ENCODE results near the gene TMEM132D.

- TF ChIP-seq RAD21 (IDR thresholded peaks at IDR 0.05) (no peak), EGR1 (IDR thresholded peaks at IDR 0.05; ENCODE audit: low read depth in 2 of 2) (no peak), JUND (IDR thresholded peaks at IDR 0.05) (no peak), SP1 (IDR thresholded peaks at IDR 0.05) (no peak), RXRA (IDR thresholded peaks at IDR 0.05) (no peak)
- TF ChIP-seq, protein P1, sequence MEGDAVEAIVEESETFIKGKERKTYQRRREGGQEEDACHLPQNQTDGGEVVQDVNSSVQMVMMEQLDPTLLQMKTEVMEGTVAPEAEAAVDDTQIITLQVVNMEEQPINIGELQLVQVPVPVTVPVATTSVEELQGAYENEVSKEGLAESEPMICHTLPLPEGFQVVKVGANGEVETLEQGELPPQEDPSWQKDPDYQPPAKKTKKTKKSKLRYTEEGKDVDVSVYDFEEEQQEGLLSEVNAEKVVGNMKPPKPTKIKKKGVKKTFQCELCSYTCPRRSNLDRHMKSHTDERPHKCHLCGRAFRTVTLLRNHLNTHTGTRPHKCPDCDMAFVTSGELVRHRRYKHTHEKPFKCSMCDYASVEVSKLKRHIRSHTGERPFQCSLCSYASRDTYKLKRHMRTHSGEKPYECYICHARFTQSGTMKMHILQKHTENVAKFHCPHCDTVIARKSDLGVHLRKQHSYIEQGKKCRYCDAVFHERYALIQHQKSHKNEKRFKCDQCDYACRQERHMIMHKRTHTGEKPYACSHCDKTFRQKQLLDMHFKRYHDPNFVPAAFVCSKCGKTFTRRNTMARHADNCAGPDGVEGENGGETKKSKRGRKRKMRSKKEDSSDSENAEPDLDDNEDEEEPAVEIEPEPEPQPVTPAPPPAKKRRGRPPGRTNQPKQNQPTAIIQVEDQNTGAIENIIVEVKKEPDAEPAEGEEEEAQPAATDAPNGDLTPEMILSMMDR (IDR thresholded peaks at IDR 0.05; ENCODE audit: low read depth, low read length, missing input control): no peak
Measured at GRCh38 chr12:129559776-129560175, 344.0 kb downstream of the TMEM132D start.

Measured in liver (tissue), 3 donors.